Cardiac septum (tissue), 1 donor: Measurements from ENCODE around the gene CFAP52. TPM values are rescaled to one million over a fixed set of nuclear protein-coding genes. Genes with fewer than 3 reads are reported as not detected.

Experiments used
- DNase-seq: peaks from one replicate; pipeline ENCODE4 v3.0.0-alpha.2; 2020; ENCODE audit warnings: low spot score
- intact Hi-C: fragments of 100-400 bp; cut with DNase I; formaldehyde crosslinking; loops from one replicate; pipeline ENCODE4 v1.14.0; 2022
- total RNA-seq: library from RNA; stranded (reverse); fragmentation: NEBNext Ultra II Directional; extraction: Animal tissue kit (Norgen Biotek cat#: 25700); gene quantifications from one replicate; pipeline ENCODE4 v1.2.1, GENCODE V29; 2021
- donor health status: DM: no; HTN: no; CAD: no.

Gene CFAP52
- total RNA-seq, 1 donor from 2014 or later, result not detected

- no peak for DNase-seq
- intact Hi-C loops, result no loop called here
Measured at GRCh38 chr17:9677896-9678295, 101.5 kb downstream of the CFAP52 start.

GRCh38 chr17:9684955-9685621, 108.6 kb downstream of the CFAP52 start:
- intact Hi-C loops, result no loop called here
- no peak for DNase-seq

Other genes starting within 250 kb of the CFAP52 start
- 53.0 TPM for gene STX8, start 822 bp upstream of the CFAP52 start, total RNA-seq
- not detected for gene USP43, start 68.9 kb downstream of the CFAP52 start, total RNA-seq
- gene DHRS7C, start 214.9 kb downstream of the CFAP52 start, total RNA-seq, result 0.89 TPM
- gene GSG1L2, start 245.4 kb downstream of the CFAP52 start, total RNA-seq, result not detected
- 0.05 TPM for gene GLP2R, start 249.3 kb downstream of the CFAP52 start, total RNA-seq